HG03354 (cell line): Measurements from ENCODE around the gene CRLF3.
"Not testable (repeated sequence)": the region's sequence is repeated elsewhere in the genome, so short reads cannot be mapped to it uniquely, and the experiment has no call there.

ENCODE experiments used
- ATAC-seq: cut with Tn5 transposase; IDR thresholded peaks from one replicate; pipeline ENCODE4 v1.9.1; 2021; ENCODE audit warnings: mild to moderate bottlenecking; ENCODE audit not compliant: unreplicated experiment, poor library complexity, severe bottlenecking

Gene CRLF3

DNA sequence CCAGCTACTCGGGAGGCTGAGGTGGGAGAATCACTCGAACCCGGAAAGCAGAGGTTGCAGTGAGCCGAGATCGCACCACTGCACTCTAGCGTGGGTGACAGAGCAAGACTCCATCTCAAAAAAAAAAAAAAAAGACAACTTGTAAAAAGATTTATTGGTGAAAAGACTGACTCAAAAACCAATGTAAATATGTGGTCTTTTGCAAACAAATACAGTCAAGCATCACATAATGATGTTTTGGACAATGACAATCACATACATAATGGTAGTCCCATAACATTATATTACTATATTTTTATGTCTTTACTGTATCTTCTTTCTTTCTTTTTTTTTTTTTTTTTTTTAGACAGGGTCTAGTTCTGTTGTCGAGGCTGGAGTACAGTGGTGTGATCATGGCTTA, 8.3 kb downstream of the CRLF3 start:
- no peak for ATAC-seq

GRCh38 chr17:30814860-30815259, 9.6 kb downstream of the CRLF3 start:
- not testable (repeated sequence) for ATAC-seq

- ATAC-seq = not testable (repeated sequence)
Observed at GRCh38 chr17:30814236-30814635, 10.3 kb downstream of the CRLF3 start.

DNA sequence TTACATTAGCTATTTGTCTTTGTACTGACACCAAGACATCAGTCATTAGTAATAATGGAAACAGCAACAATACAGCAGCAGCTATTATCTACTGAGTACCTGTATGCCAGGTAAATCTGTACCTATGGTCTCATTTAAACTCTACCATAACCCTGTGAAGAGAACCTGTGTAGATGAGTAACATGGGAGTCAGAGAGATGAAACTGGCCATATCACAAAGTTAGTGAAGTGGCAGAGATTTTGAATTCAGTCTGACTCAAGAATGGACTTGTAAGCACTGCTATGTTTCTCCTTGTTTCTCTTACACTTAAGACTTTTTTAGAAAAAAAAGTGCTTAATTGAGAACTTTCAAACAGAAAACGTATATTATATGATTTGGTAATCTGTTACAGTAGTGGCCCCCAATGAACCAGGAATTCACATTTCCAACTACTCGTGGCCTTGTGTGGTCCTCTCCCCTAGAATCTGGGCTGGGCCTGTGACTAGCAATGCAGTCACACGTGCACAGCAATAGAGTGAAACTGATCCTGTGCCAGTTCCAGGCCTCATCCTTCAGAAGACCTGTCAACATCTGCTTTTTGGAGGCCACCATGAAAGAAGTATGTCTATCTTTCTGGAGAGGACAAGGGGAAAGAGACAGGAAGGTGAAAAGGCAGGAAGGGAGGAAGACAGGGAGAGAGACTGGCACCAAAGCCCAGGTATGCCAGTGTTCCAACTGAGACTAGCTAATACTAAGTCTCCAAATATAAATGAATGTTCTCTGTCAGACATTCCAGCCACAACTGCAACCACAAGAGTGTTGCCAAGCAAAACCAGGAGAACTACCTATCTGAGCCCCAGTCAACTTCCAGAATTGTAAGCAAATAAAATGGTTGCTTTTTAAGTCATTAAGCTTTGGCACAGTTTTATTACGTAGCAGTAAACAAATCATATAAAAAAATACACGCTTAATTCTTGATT, 12.0 kb downstream of the CRLF3 start:
- no peak for ATAC-seq

DNA sequence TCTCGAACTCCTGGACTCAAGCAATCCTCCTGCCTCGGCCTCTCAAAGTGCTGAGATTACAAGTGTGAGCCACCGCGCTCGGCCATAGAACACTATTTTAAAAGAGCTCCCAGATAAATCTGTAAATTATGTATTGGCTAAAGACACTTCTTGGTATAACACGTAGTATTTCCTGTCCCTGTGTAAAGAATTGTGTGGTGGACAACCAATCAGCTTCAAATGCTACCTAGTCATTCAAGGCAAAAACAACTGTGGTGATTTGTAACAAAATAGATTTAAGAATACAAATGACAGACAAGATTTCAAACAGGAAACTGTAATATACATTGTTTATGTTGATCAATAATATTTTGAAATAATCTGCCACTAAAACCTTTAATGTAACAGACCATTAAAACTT, 14.6 kb downstream of the CRLF3 start:
- ATAC-seq = no peak

GRCh38 chr17:30808785-30809286, 15.7 kb downstream of the CRLF3 start:
- peak; percentile 94 for ATAC-seq

- ATAC-seq = no peak
Observed at GRCh38 chr17:30807896-30808295, 16.6 kb downstream of the CRLF3 start.

DNA sequence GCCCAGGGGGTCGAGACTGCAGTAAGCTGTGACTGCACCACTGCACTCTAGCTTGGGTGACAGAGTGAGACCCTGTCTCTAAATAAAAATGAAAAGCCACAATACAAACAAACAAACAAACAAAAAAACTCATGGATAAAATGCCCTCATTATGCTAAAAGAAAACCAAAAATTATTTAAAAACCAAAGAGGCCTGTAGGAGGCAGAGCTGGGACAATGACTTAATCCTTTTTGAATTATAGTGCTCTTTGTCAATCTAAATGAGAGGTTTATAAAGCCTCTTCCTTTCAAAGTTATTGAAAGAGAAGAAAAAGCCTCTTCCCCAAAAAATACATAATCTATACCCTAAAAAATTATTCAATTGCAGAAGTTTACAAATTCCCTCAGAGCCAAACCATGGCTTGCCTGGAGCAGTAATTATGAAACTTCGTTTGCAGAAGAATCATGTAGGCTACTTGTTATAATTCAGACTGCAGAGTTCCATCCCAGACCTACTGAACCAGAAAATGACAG, 18.5 kb downstream of the CRLF3 start:
- ATAC-seq = no peak

DNA sequence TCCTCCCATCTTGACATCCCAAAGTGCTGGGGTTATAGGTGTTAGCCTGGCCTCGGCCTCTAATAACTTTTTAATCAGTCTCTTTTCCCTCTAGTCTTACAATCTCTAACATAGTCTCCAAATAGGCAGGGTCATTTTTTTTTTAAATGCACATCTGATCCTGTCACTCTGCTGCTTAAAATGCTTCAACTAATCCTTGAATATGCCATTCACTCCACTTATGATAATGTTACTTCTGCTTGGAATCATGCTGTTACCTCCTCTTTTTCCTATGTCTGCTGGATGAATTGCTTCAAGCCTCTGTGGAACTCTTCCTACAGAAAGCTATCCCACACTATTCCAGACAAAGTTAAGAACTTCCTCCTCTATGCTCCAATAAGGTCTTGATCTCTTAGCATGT, 22.8 kb downstream of the CRLF3 start:
- ATAC-seq = no peak

- no peak for ATAC-seq
Observed at GRCh38 chr17:30796016-30796415, 28.5 kb downstream of the CRLF3 start.

GRCh38 chr17:30794372-30794771, 30.1 kb downstream of the CRLF3 start:
- ATAC-seq = no peak

- no peak for ATAC-seq
Observed at GRCh38 chr17:30793282-30793977, 31.1 kb downstream of the CRLF3 start.

- ATAC-seq = peak; percentile 66
Observed at GRCh38 chr17:30790279-30790678, 34.2 kb downstream of the CRLF3 start.

GRCh38 chr17:30788918-30789317, 35.6 kb downstream of the CRLF3 start:
- ATAC-seq = no peak

- ATAC-seq = no peak
Observed at GRCh38 chr17:30782206-30782605, 42.3 kb downstream of the CRLF3 start.

GRCh38 chr17:30780343-30780742, 44.1 kb downstream of the CRLF3 start:
- ATAC-seq = no peak

GRCh38 chr17:30768771-30769170, 55.7 kb downstream of the CRLF3 start:
- not testable (repeated sequence) for ATAC-seq

- not testable (repeated sequence) for ATAC-seq
Observed at GRCh38 chr17:30767641-30768404, 56.7 kb downstream of the CRLF3 start.

GRCh38 chr17:30761060-30761459, 63.4 kb downstream of the CRLF3 start:
- ATAC-seq = no peak

GRCh38 chr17:30753291-30753690, 71.2 kb downstream of the CRLF3 start:
- not testable (repeated sequence) for ATAC-seq
